ENCODE results near the gene TXNIP. TPM values are rescaled to one million over a fixed set of nuclear protein-coding genes. Genes with fewer than 3 reads are reported as not detected.
A peak's percentile ranks its signal among the peaks of the same experiment; 100 is the strongest.

The TXNIP gene
- total RNA-seq, 1 donor from 2014 or later, result 129 TPM

- no peak for DNase-seq (ENCODE audit: low spot score in 2 of 2, unreplicated experiment in 2 of 2)
- Mint-ChIP-seq H3K9me3 (no peaks in the 10 kb centered on the region), H3K36me3 (peaks cover 33% of the 10 kb centered on the region), H3K4me3 (peak overlapping the region; percentile 99), H3K4me1 (peaks cover 52% of the 10 kb centered on the region), H3K27ac (peak overlapping the region; percentile 98), H3K27me3 (ENCODE audit: low read depth) (no peaks in the 10 kb centered on the region)
- no peak for TF ChIP-seq CTCF (IDR thresholded peaks at IDR 0.05; ENCODE audit: unreplicated experiment)
Observed at GRCh38 chr1:145994391-145995120, 1.8 kb downstream of the TXNIP start.

GRCh38 chr1:145993618-145994390 lies 2.6 kb downstream of the TXNIP start:
- DNase-seq (ENCODE audit: low spot score in 2 of 2, unreplicated experiment in 2 of 2), result no peak
- H3K36me3 Mint-ChIP-seq, result peaks cover 33% of the 10 kb centered on the region
- TF ChIP-seq CTCF (IDR thresholded peaks at IDR 0.05; ENCODE audit: unreplicated experiment), result no peak
- H3K4me3 Mint-ChIP-seq, result peak overlapping the region; percentile 99
- H3K27me3 Mint-ChIP-seq (ENCODE audit: low read depth), result no peaks in the 10 kb centered on the region
- peaks cover 52% of the 10 kb centered on the region for H3K4me1 Mint-ChIP-seq
- H3K27ac Mint-ChIP-seq, result peak overlapping the region; percentile 74
- H3K9me3 Mint-ChIP-seq, result no peaks in the 10 kb centered on the region

- no peak for DNase-seq (ENCODE audit: low spot score in 2 of 2, unreplicated experiment in 2 of 2)
- H3K9me3 Mint-ChIP-seq, result no peaks in the 10 kb centered on the region
- H3K27me3 Mint-ChIP-seq (ENCODE audit: low read depth), result no peaks in the 10 kb centered on the region
- peak overlapping the region; percentile 61 for H3K27ac Mint-ChIP-seq
- peak overlapping the region; percentile 99 for H3K4me3 Mint-ChIP-seq
- H3K36me3 Mint-ChIP-seq, result peaks cover 33% of the 10 kb centered on the region
- TF ChIP-seq CTCF (IDR thresholded peaks at IDR 0.05; ENCODE audit: unreplicated experiment), result no peak
- peaks cover 52% of the 10 kb centered on the region for H3K4me1 Mint-ChIP-seq
Observed at GRCh38 chr1:145992958-145993617, 3.3 kb downstream of the TXNIP start.

GRCh38 chr1:145992502-145992936 lies 3.9 kb downstream of the TXNIP start:
- DNase-seq (ENCODE audit: low spot score in 2 of 2, unreplicated experiment in 2 of 2), result no peak
- TF ChIP-seq CTCF (IDR thresholded peaks at IDR 0.05; ENCODE audit: unreplicated experiment), result no peak
- H3K36me3 Mint-ChIP-seq, result peaks cover 33% of the 10 kb centered on the region
- H3K4me1 Mint-ChIP-seq, result peaks cover 49% of the 10 kb centered on the region
- H3K27ac Mint-ChIP-seq, result peak overlapping the region; percentile 32
- H3K27me3 Mint-ChIP-seq (ENCODE audit: low read depth), result no peaks in the 10 kb centered on the region
- H3K9me3 Mint-ChIP-seq, result no peaks in the 10 kb centered on the region
- peak overlapping the region; percentile 99 for H3K4me3 Mint-ChIP-seq

- peaks cover 33% of the 10 kb centered on the region for H3K36me3 Mint-ChIP-seq
- DNase-seq (ENCODE audit: low spot score in 2 of 2, unreplicated experiment in 2 of 2), result no peak
- TF ChIP-seq CTCF (IDR thresholded peaks at IDR 0.05; ENCODE audit: unreplicated experiment), result no peak
- peak overlapping the region; percentile 79 for H3K27ac Mint-ChIP-seq
- H3K4me1 Mint-ChIP-seq, result peaks cover 43% of the 10 kb centered on the region
- H3K27me3 Mint-ChIP-seq (ENCODE audit: low read depth), result no peaks in the 10 kb centered on the region
- H3K9me3 Mint-ChIP-seq, result no peaks in the 10 kb centered on the region
- peak overlapping the region; percentile 24 for H3K4me3 Mint-ChIP-seq
Observed at GRCh38 chr1:145991735-145992412, 4.5 kb downstream of the TXNIP start.

Data from mesothelial cell of epicardium (in vitro differentiated cells).